ENCODE results near the gene MBD3L2. TPM values are rescaled to one million over a fixed set of nuclear protein-coding genes. Genes with fewer than 3 reads are reported as not detected.
"Not testable (repeated sequence)": the region's sequence is repeated elsewhere in the genome, so short reads cannot be mapped to it uniquely, and the experiment has no call there.

Gene MBD3L2
- total RNA-seq, 2 donors from 2014 or later = not detected

DNA sequence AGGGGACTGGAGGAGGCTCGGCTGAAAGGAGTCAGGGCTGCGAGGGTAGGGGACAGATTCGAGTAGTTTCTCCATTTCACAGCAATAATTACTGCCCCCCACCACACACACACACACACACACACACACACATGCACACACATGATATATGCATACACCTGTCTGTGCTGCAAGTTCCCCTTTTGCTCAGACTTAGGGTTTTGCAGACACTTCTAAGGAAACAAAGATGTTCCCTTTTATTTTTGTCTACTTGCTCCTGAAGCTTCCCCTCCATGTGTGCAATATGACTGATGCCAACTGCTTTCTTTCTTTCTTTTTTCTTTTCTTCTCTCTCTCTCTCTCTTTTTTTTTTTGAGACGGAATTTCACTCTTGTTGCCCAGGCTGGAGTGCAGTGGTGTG is 41.3 kb upstream of the MBD3L2 start:
- TF ChIP-seq, protein P1, sequence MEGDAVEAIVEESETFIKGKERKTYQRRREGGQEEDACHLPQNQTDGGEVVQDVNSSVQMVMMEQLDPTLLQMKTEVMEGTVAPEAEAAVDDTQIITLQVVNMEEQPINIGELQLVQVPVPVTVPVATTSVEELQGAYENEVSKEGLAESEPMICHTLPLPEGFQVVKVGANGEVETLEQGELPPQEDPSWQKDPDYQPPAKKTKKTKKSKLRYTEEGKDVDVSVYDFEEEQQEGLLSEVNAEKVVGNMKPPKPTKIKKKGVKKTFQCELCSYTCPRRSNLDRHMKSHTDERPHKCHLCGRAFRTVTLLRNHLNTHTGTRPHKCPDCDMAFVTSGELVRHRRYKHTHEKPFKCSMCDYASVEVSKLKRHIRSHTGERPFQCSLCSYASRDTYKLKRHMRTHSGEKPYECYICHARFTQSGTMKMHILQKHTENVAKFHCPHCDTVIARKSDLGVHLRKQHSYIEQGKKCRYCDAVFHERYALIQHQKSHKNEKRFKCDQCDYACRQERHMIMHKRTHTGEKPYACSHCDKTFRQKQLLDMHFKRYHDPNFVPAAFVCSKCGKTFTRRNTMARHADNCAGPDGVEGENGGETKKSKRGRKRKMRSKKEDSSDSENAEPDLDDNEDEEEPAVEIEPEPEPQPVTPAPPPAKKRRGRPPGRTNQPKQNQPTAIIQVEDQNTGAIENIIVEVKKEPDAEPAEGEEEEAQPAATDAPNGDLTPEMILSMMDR (IDR thresholded peaks at IDR 0.05) = no peak
- Histone ChIP-seq H3K36me3 (no peaks in the 10 kb centered on the region), H3K4me1 (no peaks in the 10 kb centered on the region), H3K4me3 (no peak overlapping the region), H3K27ac (no peak overlapping the region), H3K27me3 (no peaks in the 10 kb centered on the region), H3K9me3 (no peaks in the 10 kb centered on the region)
- no peak for DNase-seq (ENCODE audit: low spot score)

GRCh38 chr19:7010722-7011593 is 38.2 kb upstream of the MBD3L2 start:
- Histone ChIP-seq H3K27ac (no peak overlapping the region), H3K9me3 (no peaks in the 10 kb centered on the region), H3K27me3 (no peaks in the 10 kb centered on the region), H3K4me1 (no peaks in the 10 kb centered on the region), H3K36me3 (no peaks in the 10 kb centered on the region), H3K4me3 (no peak overlapping the region)
- DNase-seq (ENCODE audit: low spot score) = peak; percentile 38
- TF ChIP-seq, protein P1 (IDR thresholded peaks at IDR 0.05) = no peak

DNA sequence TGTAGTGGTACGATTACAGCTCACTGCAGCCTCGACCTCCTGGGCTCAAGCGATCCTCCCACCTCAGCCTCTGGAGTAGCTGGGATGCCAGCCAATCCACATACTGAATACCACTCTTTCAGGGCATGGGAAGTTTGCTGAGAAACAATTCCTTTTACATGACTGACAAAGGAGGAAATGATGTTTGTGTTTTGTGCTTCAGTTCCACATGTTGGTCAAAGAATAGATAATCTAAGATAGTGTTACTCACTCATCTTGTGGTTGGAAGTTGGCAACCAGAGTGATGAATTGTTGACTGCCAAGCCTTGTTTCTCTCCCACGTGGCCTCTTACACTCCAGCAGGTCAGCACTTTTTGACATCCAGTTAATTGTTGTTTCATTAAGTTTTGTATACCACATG is 35.4 kb upstream of the MBD3L2 start:
- Histone ChIP-seq H3K27ac (no peak overlapping the region), H3K4me3 (no peak overlapping the region), H3K9me3 (no peaks in the 10 kb centered on the region), H3K36me3 (no peaks in the 10 kb centered on the region), H3K4me1 (no peaks in the 10 kb centered on the region), H3K27me3 (no peaks in the 10 kb centered on the region)
- TF ChIP-seq, protein P1 (IDR thresholded peaks at IDR 0.05) = no peak
- DNase-seq (ENCODE audit: low spot score) = peak; percentile 52

GRCh38 chr19:7018828-7019227 is 30.3 kb upstream of the MBD3L2 start:
- DNase-seq (ENCODE audit: low spot score) = no peak
- H3K27me3 ChIP-seq = no peaks in the 10 kb centered on the region
- no peaks in the 10 kb centered on the region for H3K4me1 ChIP-seq
- no peaks in the 10 kb centered on the region for H3K9me3 ChIP-seq
- H3K27ac ChIP-seq = no peak overlapping the region
- TF ChIP-seq, protein P1 (IDR thresholded peaks at IDR 0.05) = no peak
- no peak overlapping the region for H3K4me3 ChIP-seq
- no peaks in the 10 kb centered on the region for H3K36me3 ChIP-seq

- not testable (repeated sequence) for H3K27ac ChIP-seq; H3K27me3 ChIP-seq; H3K36me3 ChIP-seq; H3K4me3 ChIP-seq; DNase-seq (ENCODE audit: low spot score); H3K4me1 ChIP-seq; H3K9me3 ChIP-seq
These were observed 27.8 kb upstream of the MBD3L2 start, which contains the start of gene MBD3L2B for GRCh38 chr19:7021331-7021730. MBD3L2B (minus strand) TSS chr19:7021431; CDS start chr19:7021397, 34 bp downstream.

GRCh38 chr19:7028790-7029189 is 20.3 kb upstream of the MBD3L2 start:
- not testable (repeated sequence) for H3K27ac ChIP-seq; DNase-seq (ENCODE audit: low spot score); H3K4me3 ChIP-seq

GRCh38 chr19:7030278-7030677 is 18.8 kb upstream of the MBD3L2 start, which contains the start of gene MBD3L5:
MBD3L5 (plus strand) TSS chr19:7030578; CDS start chr19:7030612, 34 bp downstream.
- H3K4me1 ChIP-seq; H3K27me3 ChIP-seq; DNase-seq (ENCODE audit: low spot score); H3K36me3 ChIP-seq; H3K27ac ChIP-seq; H3K4me3 ChIP-seq; H3K9me3 ChIP-seq: not testable (repeated sequence)

More at GRCh38 chr19:7028790-7029189, 20.3 kb upstream of the MBD3L2 start:
- not testable (repeated sequence) for H3K36me3 ChIP-seq, H3K27me3 ChIP-seq, H3K4me1 ChIP-seq, H3K9me3 ChIP-seq

DNA sequence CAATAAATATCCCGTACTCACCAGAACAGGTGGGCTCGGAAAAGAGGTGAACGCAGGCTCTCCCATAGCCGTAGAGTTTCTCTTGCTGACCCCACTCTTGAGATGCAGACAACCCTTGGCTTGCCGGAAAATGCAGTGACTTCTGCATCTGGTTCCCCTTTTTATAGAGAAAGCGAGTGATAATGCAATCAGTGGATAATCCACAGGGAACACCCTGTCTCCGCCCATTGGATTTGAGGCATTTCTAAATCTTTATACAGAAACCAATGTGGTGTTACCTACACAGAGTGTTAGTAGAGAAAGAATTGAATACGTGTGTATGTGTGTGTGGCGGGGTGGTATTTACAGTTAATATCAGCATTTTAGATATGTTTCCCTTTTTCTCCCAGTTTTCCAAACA is 9.0 kb upstream of the MBD3L2 start, which contains the start of gene MBD3L4:
TSS of gene MBD3L4 (minus strand) at position 101 of the 400 bp plus-strand sequence. CDS start at position 66, 35 bp downstream.
- H3K27me3 ChIP-seq; H3K4me3 ChIP-seq; H3K36me3 ChIP-seq; H3K9me3 ChIP-seq; DNase-seq (ENCODE audit: low spot score); H3K27ac ChIP-seq; H3K4me1 ChIP-seq: not testable (repeated sequence)

GRCh38 chr19:7041563-7041962 is 7.6 kb upstream of the MBD3L2 start:
- H3K27me3 ChIP-seq; H3K4me1 ChIP-seq; H3K9me3 ChIP-seq; H3K36me3 ChIP-seq; H3K27ac ChIP-seq; DNase-seq (ENCODE audit: low spot score); H3K4me3 ChIP-seq: not testable (repeated sequence)

DNA sequence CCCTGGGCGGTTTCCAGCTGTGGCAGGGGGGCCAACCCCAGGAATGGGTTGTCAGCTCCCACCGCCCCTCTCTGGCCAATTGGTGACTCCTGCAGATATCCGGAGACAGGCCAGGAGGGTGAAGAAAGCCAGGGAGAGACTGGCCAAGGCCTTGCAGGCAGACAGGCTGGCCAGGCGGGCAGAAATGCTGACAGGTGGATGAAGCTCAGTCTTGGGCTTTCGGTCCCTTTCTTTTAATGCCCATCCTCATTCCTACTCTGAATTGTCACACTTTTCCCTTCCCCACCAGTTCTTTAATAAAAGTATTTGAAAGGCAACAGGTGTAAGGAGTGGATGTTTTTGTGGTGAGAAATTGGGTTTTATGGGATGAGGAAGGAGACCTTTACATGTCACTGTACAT is 2.3 kb downstream of the MBD3L2 start:
- H3K27ac ChIP-seq; H3K9me3 ChIP-seq; H3K4me3 ChIP-seq; H3K4me1 ChIP-seq; H3K27me3 ChIP-seq; H3K36me3 ChIP-seq; DNase-seq (ENCODE audit: low spot score): not testable (repeated sequence)
